AG08396 (cell line): ENCODE measurements around the gene UPF3B.
"Not testable (repeated sequence)": the region's sequence is repeated elsewhere in the genome, so short reads cannot be mapped to it uniquely, and the experiment has no call there.

ENCODE experiments used
- DNase-seq: peaks from one replicate; pipeline ENCODE4 v3.0.0; 2012; ENCODE audit warnings: low spot score, mixed read lengths

Gene UPF3B

DNA sequence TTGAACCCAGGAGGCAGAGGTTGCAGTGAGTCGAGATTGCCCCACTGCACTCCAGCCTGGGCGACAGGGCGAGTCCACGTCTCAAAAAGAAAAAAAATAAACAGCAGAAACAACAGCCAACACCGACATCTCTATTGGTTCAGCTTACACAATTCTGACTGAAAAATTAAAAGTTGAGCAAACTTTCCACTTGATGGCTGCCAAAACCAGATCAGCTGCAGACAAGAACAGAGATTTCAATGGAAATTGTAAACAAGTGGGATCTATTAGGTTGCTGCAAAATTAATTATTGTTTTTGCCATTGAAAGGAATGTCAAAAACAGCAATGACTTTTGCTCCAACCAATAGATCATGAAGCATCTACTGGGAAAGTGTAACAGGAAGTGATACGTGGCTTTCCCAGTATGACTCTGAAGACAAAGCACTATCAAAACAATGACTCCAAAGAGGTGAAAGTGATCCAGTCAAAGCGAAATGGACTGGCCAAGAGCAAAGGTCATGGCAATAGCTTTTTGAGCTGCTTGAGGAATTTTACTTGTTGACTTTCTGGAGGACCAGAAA, 26.3 kb downstream of the UPF3B start:
- no peak for DNase-seq

DNA sequence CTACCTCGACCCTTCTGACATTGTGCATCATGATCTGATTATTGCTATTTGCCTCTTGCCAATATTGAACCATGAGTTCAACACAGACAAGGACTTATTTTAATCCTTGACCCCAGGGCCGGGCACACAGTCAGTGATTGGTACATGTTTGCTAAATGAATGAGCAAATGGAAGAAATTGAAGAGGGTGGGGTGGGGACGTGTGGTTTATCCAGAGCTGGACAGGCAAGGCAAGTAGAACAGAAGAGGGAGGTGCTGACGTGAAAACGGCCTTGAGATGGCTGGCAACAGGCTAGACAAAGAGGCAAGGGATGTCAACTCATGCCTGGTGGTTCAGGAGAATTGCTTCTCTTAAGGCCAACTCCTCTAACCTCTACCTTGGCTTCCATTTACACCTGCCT, 28.5 kb downstream of the UPF3B start:
- not testable (repeated sequence) for DNase-seq

DNA sequence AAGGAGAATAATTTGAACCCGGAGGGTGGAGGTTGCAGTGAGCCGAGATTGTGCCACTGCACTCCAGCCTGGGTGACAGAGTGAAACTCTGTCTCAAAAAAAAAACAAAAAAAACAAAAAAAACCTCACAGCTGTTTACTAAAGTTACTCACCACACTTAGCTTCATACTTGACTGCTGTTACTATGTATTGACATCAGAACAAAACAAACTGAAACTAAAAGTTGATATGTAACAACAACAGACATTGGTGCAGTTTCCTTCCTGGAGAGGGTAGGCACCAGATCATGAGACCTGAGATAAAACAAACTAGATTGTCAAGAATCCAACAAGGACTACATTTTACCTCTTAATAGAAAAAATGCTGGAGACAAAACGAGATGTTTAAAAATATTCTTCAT, 31.1 kb downstream of the UPF3B start:
- peak; percentile 20 for DNase-seq

DNA sequence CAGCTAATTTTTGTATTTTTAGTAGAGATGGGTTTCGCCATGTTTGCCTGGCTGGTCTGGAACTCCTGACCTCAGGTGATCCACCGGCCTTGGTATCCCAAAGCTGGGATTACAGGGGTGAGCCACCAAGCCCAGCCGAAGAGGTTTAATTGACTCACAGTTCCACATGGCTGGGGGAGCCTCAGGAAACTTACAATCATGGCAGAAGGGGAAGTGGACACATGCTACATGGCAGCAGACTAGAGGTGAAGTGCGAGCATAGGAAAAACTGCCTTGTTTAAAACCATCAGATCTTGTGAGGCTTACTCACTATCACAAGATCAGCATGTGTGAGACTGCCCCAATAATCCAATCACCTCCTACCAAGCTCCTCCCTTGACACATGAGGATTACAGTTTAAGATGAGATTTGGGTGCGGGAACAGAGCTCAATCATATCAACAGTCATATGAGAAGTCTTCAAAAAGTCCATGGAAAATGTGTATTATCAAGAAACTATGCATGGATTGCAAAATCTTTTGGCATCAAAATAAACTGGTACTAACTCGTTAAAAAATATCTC, 35.6 kb downstream of the UPF3B start:
- no peak for DNase-seq

DNA sequence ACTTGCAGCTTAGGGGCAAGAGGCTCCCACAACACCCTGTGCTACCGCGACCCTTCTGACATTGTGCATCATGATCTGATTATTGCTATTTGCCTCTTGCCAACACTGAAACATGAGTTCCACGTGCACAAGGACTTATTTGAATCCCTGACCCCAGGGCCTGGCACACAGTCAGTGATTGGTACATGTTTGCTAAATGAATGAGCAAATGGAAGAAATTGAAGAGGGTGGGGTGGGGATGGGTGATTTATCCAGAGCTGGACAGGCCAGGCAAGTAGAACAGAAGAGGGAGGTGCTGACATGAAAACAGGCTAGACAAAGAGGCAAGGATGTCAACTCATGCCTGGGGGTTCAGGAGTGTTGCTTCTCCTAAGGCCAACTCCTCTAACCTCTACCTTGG, 36.5 kb downstream of the UPF3B start:
- DNase-seq, result no peak

DNA sequence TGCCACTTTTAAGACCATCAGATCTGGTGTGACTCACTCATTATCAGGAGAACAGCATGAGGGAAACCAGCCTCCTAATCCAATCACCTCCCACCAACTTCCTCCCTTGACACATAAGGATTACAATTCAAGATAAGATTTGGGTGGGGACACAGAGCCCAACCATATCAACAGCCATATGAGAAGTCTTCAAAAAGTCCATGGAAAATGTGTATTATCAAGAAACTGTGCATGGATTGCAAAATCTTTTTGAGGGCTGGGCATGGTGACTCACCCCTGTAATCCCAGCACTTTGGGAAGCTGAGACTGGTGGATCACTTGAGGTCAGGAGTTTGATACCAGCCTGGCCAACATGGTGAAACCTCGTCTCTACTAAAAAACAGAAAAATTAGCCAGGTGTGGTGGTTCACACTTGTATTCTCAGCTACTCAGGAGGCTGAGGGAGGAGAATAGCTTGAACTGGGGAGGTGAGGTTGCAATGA, 43.5 kb downstream of the UPF3B start:
- no peak for DNase-seq

DNA sequence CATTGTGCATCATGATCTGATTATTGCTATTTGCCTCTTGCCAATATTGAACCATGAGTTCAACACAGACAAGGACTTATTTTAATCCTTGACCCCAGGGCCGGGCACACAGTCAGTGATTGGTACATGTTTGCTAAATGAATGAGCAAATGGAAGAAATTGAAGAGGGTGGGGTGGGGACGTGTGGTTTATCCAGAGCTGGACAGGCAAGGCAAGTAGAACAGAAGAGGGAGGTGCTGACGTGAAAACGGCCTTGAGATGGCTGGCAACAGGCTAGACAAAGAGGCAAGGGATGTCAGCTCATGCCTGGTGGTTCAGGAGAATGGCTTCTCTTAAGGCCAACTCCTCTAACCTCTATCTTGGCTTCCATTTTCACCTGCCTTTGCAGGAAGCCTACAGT, 44.3 kb downstream of the UPF3B start:
- not testable (repeated sequence) for DNase-seq

DNA sequence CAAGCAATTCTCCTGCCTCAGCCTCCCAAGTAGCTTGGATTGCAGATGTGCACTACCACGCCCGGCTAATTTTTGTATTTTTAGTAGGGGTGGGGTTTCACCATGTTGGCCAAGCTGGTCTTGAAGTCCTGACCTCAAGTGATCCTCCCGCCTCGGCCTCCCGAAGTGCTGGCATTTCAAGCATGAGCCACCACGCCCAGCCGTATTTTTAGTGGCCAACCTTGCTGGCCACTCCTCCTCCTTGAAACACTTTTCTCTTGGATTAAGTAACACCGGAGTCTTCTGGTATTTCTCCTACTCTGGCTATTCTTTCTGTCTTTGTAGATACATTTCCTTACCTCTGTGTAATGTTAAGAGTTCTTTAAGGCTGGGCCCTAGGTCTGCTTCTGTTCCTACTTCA, 50.2 kb downstream of the UPF3B start:
- no peak for DNase-seq

DNA sequence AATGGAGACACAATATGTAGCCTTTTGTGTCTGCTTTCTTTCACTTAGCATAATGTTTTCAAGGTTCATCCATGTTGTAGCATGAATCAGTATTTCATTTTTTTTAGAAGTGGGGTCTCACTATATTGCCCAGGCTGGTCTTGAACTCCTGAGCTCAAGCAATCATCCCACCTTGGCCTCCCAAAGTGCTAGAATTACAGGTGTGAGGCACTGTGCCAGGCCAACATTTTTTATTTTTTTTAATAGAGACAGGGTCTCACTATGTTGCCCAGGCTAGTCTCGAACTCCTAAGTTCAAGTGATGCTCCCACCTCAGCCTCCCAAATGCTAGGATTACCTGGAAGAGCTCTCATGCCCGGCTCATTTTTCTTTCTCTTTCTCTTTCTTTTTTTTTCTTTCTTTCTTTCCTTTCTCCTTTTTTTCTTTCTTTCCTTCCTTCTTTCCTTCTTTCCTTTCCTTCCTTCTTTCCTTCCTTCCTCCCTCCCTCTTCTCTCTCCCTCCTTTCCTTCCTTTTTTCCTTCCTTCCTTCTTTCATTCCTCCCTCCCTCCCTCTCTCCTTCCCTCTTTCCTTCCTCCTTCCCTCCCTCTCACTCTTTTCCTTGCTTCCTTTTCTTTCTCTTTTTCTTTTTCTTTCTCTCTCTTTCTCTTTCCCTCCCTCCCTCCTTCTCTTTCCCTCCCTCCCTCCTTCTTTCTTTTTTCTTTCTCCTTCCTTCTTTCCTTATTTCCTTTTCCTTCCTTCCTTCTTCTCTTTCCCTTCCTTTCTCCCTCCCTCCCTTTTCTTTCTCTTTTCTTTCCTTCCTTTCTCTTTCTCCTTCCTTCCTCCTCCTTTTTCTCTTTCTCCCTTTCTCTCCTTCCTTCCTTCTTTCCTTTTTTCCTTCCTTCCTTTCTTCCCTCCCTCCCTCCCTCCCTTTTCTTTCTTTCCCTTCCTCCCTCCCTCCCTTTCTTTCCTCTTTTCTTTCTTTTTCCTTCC, 51.2 kb downstream of the UPF3B start:
- no peak for DNase-seq

DNA sequence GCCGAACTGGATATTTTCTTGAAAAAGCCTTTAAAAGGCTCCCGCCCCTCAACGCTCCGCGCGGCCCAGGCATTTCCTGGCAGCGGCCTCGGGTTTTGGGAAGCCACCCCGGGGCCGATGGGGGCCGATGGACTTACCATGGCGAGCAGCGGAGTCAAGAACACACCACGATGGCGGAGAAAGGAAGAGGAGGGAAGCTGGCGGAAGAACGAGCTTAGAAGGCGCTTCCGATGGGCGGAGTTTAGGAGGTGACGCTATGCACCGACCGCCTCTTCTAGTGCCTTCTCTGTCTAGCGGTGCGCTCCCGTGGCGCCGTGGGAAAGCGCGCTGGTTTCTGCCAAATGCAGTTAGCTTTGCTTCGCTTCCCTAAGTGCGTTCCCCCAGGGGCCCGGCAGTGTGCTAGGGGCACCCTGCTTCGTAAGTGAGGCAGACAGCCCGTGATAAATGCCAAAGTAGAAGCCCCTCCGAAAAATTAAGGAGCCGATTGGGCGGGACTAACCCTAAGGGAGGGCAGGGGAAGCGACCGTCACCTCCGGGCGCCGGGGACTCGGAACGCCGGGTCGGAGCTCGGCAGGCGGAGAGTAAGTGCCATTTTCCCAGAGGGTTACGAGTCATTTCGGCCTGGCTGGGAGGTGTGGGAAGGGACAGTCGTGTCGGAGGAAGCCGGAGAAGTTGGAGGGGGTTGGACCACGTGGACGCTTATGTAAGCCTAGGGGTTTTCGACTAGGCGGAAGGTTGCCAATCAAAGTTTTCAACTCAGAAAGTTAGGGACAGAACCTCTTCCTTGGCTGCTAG, 61.1 kb downstream of the UPF3B start, which contains the start of gene RPL39:
Gene RPL39 (minus strand): TSS at position 194 of the 795 bp plus-strand sequence. CDS start 54 bp downstream, at position 140.
- peak; percentile 70 for DNase-seq

DNA sequence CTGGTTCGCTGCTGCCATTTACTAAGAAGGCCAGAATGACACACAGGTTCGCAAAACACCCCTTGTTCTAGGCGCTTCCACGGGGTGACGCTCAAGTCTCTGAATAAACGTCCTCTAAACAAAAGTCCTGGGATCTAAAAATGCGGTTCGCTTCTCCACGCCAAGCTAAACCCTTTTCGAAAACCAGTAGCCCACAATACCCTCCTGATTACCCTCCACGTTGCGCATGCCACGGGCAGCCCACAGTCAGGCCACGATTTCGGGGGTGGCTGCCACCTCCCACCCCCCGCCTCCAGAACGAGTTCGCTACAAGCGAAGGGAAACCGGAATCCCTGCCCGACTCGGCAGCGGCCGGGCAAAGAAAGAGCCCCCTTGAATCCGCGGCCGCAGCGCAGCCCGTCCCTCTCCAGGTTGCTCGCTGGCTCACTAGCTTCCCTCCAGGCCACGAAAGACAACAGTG, 61.8 kb downstream of the UPF3B start:
- DNase-seq, result peak; percentile 10

DNA sequence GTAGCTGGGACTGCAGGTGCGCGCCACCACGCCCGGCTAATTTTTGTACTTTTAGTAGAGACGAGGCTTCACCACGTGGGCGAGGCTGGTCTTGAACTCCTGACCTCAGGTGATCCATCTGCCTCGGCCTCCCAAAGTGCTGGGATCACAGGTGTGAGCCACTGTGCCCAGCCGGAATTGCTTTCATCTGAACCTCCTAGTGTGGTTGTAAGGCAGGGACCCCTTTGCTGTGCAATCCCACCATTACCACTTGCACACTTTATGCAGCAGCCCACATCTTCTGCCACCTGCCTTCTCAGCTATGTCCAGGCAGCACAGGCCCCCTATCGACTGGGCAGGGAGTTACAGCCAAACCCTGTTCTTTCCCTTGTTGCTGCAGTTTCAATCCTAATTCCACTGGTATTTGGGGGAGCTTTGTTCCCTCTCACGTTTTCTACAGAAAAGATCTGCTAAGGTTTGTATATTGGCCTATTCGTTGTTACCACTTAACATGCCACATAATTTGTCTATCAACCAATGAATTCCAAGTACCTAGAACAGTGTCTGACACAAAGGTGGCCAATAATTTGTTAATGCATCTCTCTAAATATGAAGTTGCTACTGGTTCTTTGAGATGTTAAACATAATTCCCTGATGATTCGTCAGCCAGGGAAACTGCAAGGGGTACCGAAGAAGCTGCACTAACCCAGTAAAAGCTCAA, 67.9 kb downstream of the UPF3B start:
- peak; percentile 29 for DNase-seq
